Stimulated activated CD8-positive, alpha-beta memory T cell treated with anti-CD3 and anti-CD28 coated beads, Interleukin-12 subunit alpha, Interleukin-12 subunit beta, amount 100 ng/mL, for 4 hours (primary cell): ENCODE measurements around the gene PITPNM1.

Experiments
- DNase-seq: peaks from one replicate; pipeline ENCODE4 v3.0.0-alpha.2; 2020; ENCODE audit warnings: low read depth

The PITPNM1 gene

GRCh38 chr11:67503119-67504004, 1.8 kb downstream of the PITPNM1 start:
- DNase-seq: no peak

GRCh38 chr11:67502328-67502979, 2.7 kb downstream of the PITPNM1 start:
- DNase-seq: no peak

- DNase-seq: no peak
Measured at GRCh38 chr11:67501854-67502253, 3.3 kb downstream of the PITPNM1 start.

GRCh38 chr11:67500831-67501715, 4.1 kb downstream of the PITPNM1 start:
- DNase-seq: no peak

- no peak for DNase-seq
Measured at GRCh38 chr11:67500484-67500821, 4.7 kb downstream of the PITPNM1 start.

GRCh38 chr11:67499808-67500483, 5.2 kb downstream of the PITPNM1 start:
- no peak for DNase-seq

- DNase-seq: no peak
Measured at GRCh38 chr11:67498544-67498972, 6.6 kb downstream of the PITPNM1 start.

- no peak for DNase-seq
Measured at GRCh38 chr11:67497656-67498291, 7.4 kb downstream of the PITPNM1 start.

- DNase-seq: no peak
Measured at GRCh38 chr11:67496113-67496512, 9.1 kb downstream of the PITPNM1 start.

- DNase-seq: no peak
Measured at GRCh38 chr11:67495234-67496005, 9.7 kb downstream of the PITPNM1 start.

- no peak for DNase-seq
Measured at GRCh38 chr11:67494371-67495233, 10.6 kb downstream of the PITPNM1 start.

GRCh38 chr11:67493548-67494370, 11.4 kb downstream of the PITPNM1 start:
- no peak for DNase-seq

- no peak for DNase-seq
Measured at GRCh38 chr11:67492801-67493547, 12.2 kb downstream of the PITPNM1 start.

GRCh38 chr11:67492069-67492727, 13.0 kb downstream of the PITPNM1 start:
- no peak for DNase-seq

GRCh38 chr11:67491276-67492068, 13.7 kb downstream of the PITPNM1 start:
- no peak for DNase-seq

- no peak for DNase-seq
Measured at GRCh38 chr11:67490727-67491065, 14.5 kb downstream of the PITPNM1 start.
